Vagina (tissue), 2 donors: Measurements from ENCODE around the gene DNAI2.

Experiments used
- CTCF ChIP-seq, 3 experiments: fragments of 450-650 bp in 2 of 3; fragments of 200-600 bp in 1 of 3; sonication (generic) in 1 of 3; IDR thresholded peaks; one replicate each; pipeline ENCODE4 v1.5.1; 2017 to 2019; ENCODE audit warnings: antibody characterized with exemption in 3 of 3, mild to moderate bottlenecking in 2 of 3, moderate library complexity in 2 of 3
- POLR2A ChIP-seq, 2 donors: fragments of 450-650 bp; IDR thresholded peaks; one replicate each; pipeline ENCODE4 v1.6.1; 2017; ENCODE audit warnings: antibody characterized with exemption in 2 of 2, mild to moderate bottlenecking in 2 of 2, moderate library complexity in 2 of 2

- TF ChIP-seq CTCF (IDR thresholded peaks at IDR 0.05) (no peak), POLR2A (IDR thresholded peaks at IDR 0.05) (no peak)
Observed at GRCh38 chr17:74358697-74359096, 84.7 kb downstream of the DNAI2 start.
